Measurements from ENCODE around the gene NUDT7. TPM values are rescaled to one million over a fixed set of nuclear protein-coding genes. Genes with fewer than 3 reads are reported as not detected.

The NUDT7 gene
- total RNA-seq, 1 experiment from 2014 or later, result 7.5 TPM

- TF ChIP-seq ZNF512 (CRISPR knock-in tag; IDR thresholded peaks at IDR 0.05; ENCODE audit: borderline replicate concordance), result no peak
Measured at GRCh38 chr16:77748421-77749005, 26.2 kb downstream of the NUDT7 start (continued).

- no peaks in the 10 kb centered on the region for H3K36me3 Mint-ChIP-seq
- ATAC-seq (no peak), DNase-seq (ENCODE audit: low spot score) (no peak)
- H3K9me3 Mint-ChIP-seq, result no peaks in the 10 kb centered on the region
- no peak for TF ChIP-seq ZNF416 (CRISPR knock-in tag; IDR thresholded peaks at IDR 0.05)
- TF ChIP-seq ZNF423 (CRISPR knock-in tag; IDR thresholded peaks at IDR 0.05), result no peak
- no peak for TF ChIP-seq FOXP1 (CRISPR knock-in tag; IDR thresholded peaks at IDR 0.05; ENCODE audit: borderline replicate concordance)
- TF ChIP-seq ZNF671 (CRISPR knock-in tag; IDR thresholded peaks at IDR 0.05), result no peak
- CTCF ChIA-PET, result no interaction called here
- H3K4me1 Mint-ChIP-seq, result no peaks in the 10 kb centered on the region
- peaks cover 3% of the 10 kb centered on the region; the same call in 1 of the 2 replicates for H3K27me3 Mint-ChIP-seq (ENCODE audit: low read depth)
- H3K4me3 Mint-ChIP-seq, result no peak overlapping the region
- POLR2A ChIA-PET, result no interaction called here
- H3K27ac Mint-ChIP-seq, result no peak overlapping the region
Measured at GRCh38 chr16:77749415-77749814, 27.1 kb downstream of the NUDT7 start.

GRCh38 chr16:77758046-77758445, 35.7 kb downstream of the NUDT7 start:
- Mint-ChIP-seq H3K27me3 (ENCODE audit: low read depth) (no peaks in the 10 kb centered on the region; the same call in 1 of the 2 replicates), H3K27ac (no peak overlapping the region), H3K36me3 (no peaks in the 10 kb centered on the region), H3K9me3 (peaks cover 5% of the 10 kb centered on the region), H3K4me1 (no peaks in the 10 kb centered on the region), H3K4me3 (no peak overlapping the region)
- no peak for ATAC-seq
- no peak for TF ChIP-seq MAX (CRISPR knock-in tag; IDR thresholded peaks at IDR 0.05)
- no peak for TF ChIP-seq MXD4 (CRISPR knock-in tag; IDR thresholded peaks at IDR 0.05; ENCODE audit: borderline replicate concordance)
- TF ChIP-seq CTCF (IDR thresholded peaks at IDR 0.05), result no peak
- TF ChIP-seq PRRX2 (CRISPR knock-in tag; IDR thresholded peaks at IDR 0.05), result no peak
- no peak for TF ChIP-seq ZNF263 (CRISPR knock-in tag; IDR thresholded peaks at IDR 0.05; ENCODE audit: low read depth)
- CTCF ChIA-PET, result no interaction called here
- DNase-seq (ENCODE audit: low spot score), result no peak
- POLR2A ChIA-PET, result no interaction called here

GRCh38 chr16:77758508-77758907, 36.2 kb downstream of the NUDT7 start:
- Mint-ChIP-seq H3K4me1 (no peaks in the 10 kb centered on the region), H3K9me3 (peaks cover 5% of the 10 kb centered on the region), H3K27ac (no peak overlapping the region), H3K36me3 (no peaks in the 10 kb centered on the region), H3K27me3 (ENCODE audit: low read depth) (no peaks in the 10 kb centered on the region; the same call in 1 of the 2 replicates), H3K4me3 (no peak overlapping the region)
- ChIA-PET POLR2A (no interaction called here), CTCF (no interaction called here)
- ATAC-seq (no peak), DNase-seq (ENCODE audit: low spot score) (no peak)
- TF ChIP-seq ZNF138 (CRISPR knock-in tag; conservative IDR thresholded peaks at IDR 0.05), result no peak
- no peak for TF ChIP-seq NFE2L1 (CRISPR knock-in tag; IDR thresholded peaks at IDR 0.05)
- TF ChIP-seq NFATC4 (CRISPR knock-in tag; IDR thresholded peaks at IDR 0.05), result no peak
- TF ChIP-seq IRF1 (CRISPR knock-in tag; IDR thresholded peaks at IDR 0.05), result no peak
- TF ChIP-seq CBFB (CRISPR knock-in tag; IDR thresholded peaks at IDR 0.05; ENCODE audit: low read depth), result no peak
